ENCODE data around the gene CTTN.

The CTTN gene

DNA sequence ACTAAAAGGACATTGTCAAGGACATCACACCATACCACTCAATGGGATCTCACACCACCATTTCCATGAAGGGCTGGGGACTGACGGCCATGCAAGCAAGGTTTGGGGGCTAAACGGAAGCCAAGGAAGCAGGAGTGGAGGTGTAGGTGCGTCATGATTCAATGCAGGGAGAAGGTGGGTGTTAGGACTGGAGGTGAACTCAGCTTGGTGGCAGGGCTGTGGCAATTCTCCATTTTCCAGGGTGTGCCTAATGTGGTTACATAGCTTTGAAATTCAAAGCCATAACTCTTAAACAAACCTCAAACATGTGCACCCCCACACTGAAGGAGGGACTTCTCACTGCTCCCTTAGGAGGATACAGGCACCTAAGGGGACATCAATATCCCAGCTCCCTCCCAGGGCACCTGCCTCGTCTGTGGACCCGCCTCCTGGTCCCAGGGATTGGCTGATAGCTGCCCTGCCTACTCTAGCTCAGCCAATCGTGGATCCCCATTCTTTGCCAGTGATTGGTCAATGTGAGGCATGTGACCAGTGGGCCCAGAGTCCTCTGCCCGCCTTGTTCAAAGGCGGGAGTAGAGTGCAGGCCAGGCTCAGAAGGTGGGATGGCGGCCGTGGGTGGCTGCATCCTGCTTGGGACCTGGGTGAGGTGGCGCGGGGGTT is 64.6 kb downstream of the CTTN start:
- Histone ChIP-seq H3K27me3 (replicated peaks; ENCODE audit: control insufficient read depth, insufficient read depth, low read length) (peaks cover 44% of the 10 kb centered on the region), H3K4me3 (ENCODE audit: low read length) (no peak overlapping the region), H3K36me3 (ENCODE audit: control insufficient read depth, insufficient read depth, low read length, severe bottlenecking) (no peaks in the 10 kb centered on the region), H3K9me3 (ENCODE audit: control insufficient read depth, low read length) (no peaks in the 10 kb centered on the region), H3K4me1 (ENCODE audit: control insufficient read depth, insufficient read depth, low read length) (no peaks in the 10 kb centered on the region), H3K9ac (ENCODE audit: low read length) (no peak overlapping the region)
- no peak for DNase-seq (ENCODE audit: low read depth)

GRCh38 chr11:70463478-70464255 is 65.3 kb downstream of the CTTN start:
- DNase-seq (ENCODE audit: low read depth): no peak
- Histone ChIP-seq H3K4me1 (ENCODE audit: control insufficient read depth, insufficient read depth, low read length) (no peaks in the 10 kb centered on the region), H3K9me3 (ENCODE audit: control insufficient read depth, low read length) (no peaks in the 10 kb centered on the region), H3K27me3 (replicated peaks; ENCODE audit: control insufficient read depth, insufficient read depth, low read length) (peaks cover 44% of the 10 kb centered on the region), H3K36me3 (ENCODE audit: control insufficient read depth, insufficient read depth, low read length, severe bottlenecking) (no peaks in the 10 kb centered on the region), H3K9ac (ENCODE audit: low read length) (no peak overlapping the region), H3K4me3 (ENCODE audit: low read length) (no peak overlapping the region)

DNA sequence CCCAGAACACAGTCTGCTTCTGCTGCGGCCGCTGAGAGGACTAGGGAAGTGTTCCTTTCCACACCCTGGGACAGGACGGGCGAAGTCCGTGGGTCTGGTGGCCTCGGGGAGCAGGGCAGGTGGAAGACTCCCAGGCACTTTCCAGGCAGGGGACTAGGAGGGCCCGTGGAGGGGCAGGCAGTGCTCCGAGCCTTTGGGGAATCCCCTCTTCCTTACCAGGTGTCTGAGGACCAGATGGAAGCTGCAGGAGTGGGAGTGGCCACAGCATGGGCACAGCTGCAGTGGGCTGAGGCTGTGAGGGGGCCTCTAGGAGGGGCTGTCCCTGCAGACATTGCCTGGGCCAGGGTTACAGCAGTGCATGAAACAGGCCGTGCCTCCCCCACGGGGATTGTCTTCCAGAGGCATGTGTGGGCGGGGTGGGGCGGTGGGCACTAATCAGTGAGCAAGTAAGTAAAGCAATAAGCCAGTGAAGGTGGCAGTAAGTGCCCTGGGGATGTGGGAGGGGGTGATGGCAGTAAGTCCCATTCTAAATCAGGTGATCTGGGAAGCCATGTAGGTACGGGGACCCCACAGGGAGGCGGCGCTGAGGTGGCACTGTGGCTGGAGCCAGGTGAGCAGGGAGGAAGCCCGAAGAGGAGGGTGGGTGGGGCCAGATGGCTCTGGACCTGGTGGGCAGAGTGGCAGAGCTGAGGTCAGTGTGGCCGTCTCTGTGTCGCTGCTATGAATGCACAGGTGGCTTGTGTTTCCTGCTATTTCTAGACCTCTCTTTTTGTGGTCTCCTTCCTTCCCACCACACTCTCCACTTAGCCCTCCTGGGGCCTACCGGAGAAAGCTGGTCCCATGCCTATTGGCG is 66.4 kb downstream of the CTTN start:
- Histone ChIP-seq H3K27me3 (replicated peaks; ENCODE audit: control insufficient read depth, insufficient read depth, low read length) (peaks cover 44% of the 10 kb centered on the region), H3K4me3 (ENCODE audit: low read length) (no peak overlapping the region), H3K36me3 (ENCODE audit: control insufficient read depth, insufficient read depth, low read length, severe bottlenecking) (no peaks in the 10 kb centered on the region), H3K9ac (ENCODE audit: low read length) (no peak overlapping the region), H3K4me1 (ENCODE audit: control insufficient read depth, insufficient read depth, low read length) (no peaks in the 10 kb centered on the region), H3K9me3 (ENCODE audit: control insufficient read depth, low read length) (no peaks in the 10 kb centered on the region)
- DNase-seq (ENCODE audit: low read depth): no peak

DNA sequence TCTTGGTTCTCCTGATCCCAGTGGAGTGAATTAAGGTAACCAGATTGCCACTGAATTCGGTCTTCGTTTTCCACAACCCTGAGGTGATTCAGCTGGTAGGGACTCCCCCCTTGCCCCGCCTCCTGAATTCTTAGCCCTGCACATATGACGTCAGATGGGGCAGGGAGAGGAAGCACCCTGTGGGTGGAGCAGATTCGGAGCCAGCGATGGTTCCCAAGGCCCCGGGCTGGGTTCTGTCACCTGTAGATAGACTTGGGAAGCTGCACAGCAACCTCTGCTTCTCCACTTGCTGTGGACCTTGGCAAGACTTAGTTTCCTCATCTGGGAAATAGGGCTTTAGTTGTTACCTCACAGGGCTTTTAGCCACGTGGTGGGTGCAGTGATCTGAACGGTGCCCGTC is 67.8 kb downstream of the CTTN start:
- no peak overlapping the region for H3K4me3 ChIP-seq (ENCODE audit: low read length)
- no peaks in the 10 kb centered on the region for H3K4me1 ChIP-seq (ENCODE audit: control insufficient read depth, insufficient read depth, low read length)
- no peaks in the 10 kb centered on the region for H3K36me3 ChIP-seq (ENCODE audit: control insufficient read depth, insufficient read depth, low read length, severe bottlenecking)
- H3K27me3 ChIP-seq (replicated peaks; ENCODE audit: control insufficient read depth, insufficient read depth, low read length): peaks cover 34% of the 10 kb centered on the region
- DNase-seq (ENCODE audit: low read depth): no peak
- H3K9ac ChIP-seq (ENCODE audit: low read length): no peak overlapping the region
- H3K9me3 ChIP-seq (ENCODE audit: control insufficient read depth, low read length): no peaks in the 10 kb centered on the region

DNA sequence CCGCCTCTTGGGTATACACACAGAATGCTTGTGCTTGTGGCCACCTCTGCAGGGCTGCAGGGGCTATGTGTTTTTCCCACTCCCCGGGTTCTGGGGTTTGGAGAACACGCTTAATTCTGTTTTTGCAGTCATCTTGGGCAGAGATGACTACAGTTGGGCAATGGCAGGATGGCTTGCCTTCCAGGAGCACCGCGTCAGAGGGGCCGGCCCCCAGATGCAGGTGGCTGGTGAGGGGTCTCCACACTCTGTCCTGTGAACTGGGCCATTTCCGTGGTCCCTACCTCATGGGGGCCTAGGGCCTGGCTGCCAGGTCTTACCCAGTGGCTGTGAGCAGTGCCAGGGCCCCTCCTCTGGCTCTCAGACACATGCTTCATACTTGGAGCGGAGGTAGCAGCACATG is 68.3 kb downstream of the CTTN start:
- no peaks in the 10 kb centered on the region for H3K36me3 ChIP-seq (ENCODE audit: control insufficient read depth, insufficient read depth, low read length, severe bottlenecking)
- no peak overlapping the region for H3K9ac ChIP-seq (ENCODE audit: low read length)
- peaks cover 31% of the 10 kb centered on the region for H3K27me3 ChIP-seq (replicated peaks; ENCODE audit: control insufficient read depth, insufficient read depth, low read length)
- DNase-seq (ENCODE audit: low read depth): no peak
- H3K9me3 ChIP-seq (ENCODE audit: control insufficient read depth, low read length): no peaks in the 10 kb centered on the region
- H3K4me1 ChIP-seq (ENCODE audit: control insufficient read depth, insufficient read depth, low read length): no peaks in the 10 kb centered on the region
- no peak overlapping the region for H3K4me3 ChIP-seq (ENCODE audit: low read length)

DNA sequence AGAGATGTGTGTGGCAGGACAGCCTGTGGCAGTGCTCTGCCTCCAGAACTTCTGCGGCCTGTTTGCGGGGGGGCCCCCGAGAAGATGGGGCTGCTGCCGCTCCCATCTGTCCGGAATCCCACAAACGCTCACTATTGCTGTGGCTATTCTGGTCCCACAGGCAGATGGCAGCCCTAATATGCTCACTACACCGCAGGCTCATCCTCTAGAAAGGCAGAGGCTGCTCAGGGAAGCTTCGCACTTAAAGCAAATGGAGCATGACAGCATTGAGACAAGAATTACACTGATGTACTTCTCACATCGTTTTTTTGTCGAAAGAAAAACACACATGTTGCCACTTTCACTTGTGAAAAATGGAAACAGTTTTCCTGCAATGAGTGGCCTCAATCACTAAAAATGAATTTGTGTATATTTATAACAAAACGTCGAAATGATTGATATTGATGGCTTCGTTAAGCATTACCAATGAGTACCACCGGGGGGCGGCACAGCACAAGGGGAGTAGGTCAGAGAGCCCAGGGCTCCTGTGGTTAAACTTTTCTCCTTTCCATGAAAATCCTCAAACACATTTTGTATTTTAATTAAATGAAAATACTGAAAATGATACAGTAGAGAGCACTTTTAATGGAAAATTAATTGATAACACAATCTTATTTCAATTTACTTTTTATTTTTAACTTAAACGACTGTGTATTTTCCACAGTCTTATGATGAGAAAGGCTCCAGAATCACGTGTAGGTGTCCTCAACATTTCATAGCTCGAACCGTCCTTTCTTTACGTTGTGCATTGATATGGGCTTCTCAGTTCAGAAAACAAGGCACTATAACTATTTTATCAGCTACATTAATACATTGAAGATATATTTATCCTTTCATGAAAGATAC is 69.1 kb downstream of the CTTN start:
- Histone ChIP-seq H3K4me3 (ENCODE audit: low read length) (no peak overlapping the region), H3K27me3 (replicated peaks; ENCODE audit: control insufficient read depth, insufficient read depth, low read length) (peaks cover 22% of the 10 kb centered on the region), H3K36me3 (ENCODE audit: control insufficient read depth, insufficient read depth, low read length, severe bottlenecking) (no peaks in the 10 kb centered on the region), H3K4me1 (ENCODE audit: control insufficient read depth, insufficient read depth, low read length) (no peaks in the 10 kb centered on the region), H3K9ac (ENCODE audit: low read length) (no peak overlapping the region), H3K9me3 (ENCODE audit: control insufficient read depth, low read length) (no peaks in the 10 kb centered on the region)
- DNase-seq (ENCODE audit: low read depth): peak; percentile 81

DNA sequence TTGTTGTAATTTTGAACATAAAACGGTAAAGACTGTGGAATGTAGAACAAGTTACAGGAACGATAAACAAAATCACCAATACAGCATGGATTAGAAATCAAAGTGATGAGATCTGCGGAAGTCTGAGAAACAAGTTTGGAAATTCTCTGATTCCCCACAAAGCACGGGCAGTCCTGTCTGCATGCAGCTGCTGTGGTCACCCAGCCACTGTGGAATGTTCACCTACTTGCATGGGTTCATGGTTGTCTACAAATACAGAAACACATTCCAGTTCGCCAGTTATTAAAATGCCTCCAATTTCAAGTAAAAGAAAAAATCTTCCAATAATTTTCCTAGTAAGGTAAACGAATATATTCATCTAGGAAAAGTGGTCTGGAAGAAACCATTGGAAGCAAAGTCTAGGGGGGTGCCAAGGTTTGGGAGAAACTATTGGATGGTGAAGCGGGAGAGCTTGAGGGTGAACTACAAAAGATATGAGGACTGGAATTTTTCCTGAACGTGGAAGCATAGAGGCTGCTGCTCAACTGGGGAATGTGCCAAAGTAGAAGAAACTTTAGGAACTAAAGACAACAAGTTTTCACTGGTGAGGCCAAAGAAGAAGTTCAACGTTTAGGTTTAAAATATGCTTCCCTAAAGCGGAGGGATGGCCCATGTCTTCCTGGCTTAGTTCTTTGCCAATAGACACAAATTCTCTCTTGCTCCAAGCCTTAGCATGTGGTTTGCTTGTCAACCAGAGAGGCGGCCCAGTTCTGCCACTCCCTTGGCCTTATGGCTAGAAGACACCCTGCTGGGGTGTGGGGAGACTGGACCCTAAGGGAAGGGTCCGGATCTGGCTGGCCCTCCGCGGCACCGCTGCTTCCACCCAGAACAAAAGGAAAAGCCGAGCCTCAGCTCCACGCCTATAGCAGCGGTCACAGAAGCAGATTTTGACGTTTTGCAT is 70.2 kb downstream of the CTTN start:
- H3K27me3 ChIP-seq (replicated peaks; ENCODE audit: control insufficient read depth, insufficient read depth, low read length): peaks cover 19% of the 10 kb centered on the region
- no peak overlapping the region for H3K9ac ChIP-seq (ENCODE audit: low read length)
- H3K4me3 ChIP-seq (ENCODE audit: low read length): no peak overlapping the region
- H3K36me3 ChIP-seq (ENCODE audit: control insufficient read depth, insufficient read depth, low read length, severe bottlenecking): no peaks in the 10 kb centered on the region
- no peaks in the 10 kb centered on the region for H3K9me3 ChIP-seq (ENCODE audit: control insufficient read depth, low read length)
- no peaks in the 10 kb centered on the region for H3K4me1 ChIP-seq (ENCODE audit: control insufficient read depth, insufficient read depth, low read length)
- DNase-seq (ENCODE audit: low read depth): no peak

DNA sequence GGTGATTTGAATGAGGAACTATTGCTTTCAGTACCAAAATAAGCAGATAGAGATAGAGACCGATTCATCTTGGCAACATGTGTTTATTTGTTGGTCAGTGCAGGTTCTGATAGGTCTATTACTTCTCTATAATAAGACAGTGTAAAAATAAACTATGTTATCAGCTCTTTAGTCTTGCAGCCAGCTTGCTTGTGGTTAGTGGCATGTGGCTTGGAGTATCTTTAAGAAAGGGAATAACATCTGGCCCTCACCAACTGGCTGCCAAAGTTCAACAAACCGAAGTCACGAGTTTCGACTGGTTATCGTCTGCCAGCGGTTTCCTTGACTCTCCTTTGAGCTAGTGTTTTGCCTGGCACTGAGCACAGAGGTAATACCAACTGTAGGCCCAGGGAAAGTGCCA is 71.8 kb downstream of the CTTN start:
- peak; percentile 34 for DNase-seq (ENCODE audit: low read depth)
- Histone ChIP-seq H3K4me3 (ENCODE audit: low read length) (no peak overlapping the region), H3K9me3 (ENCODE audit: control insufficient read depth, low read length) (no peaks in the 10 kb centered on the region), H3K36me3 (ENCODE audit: control insufficient read depth, insufficient read depth, low read length, severe bottlenecking) (no peaks in the 10 kb centered on the region), H3K4me1 (ENCODE audit: control insufficient read depth, insufficient read depth, low read length) (no peaks in the 10 kb centered on the region), H3K9ac (ENCODE audit: low read length) (no peak overlapping the region), H3K27me3 (replicated peaks; ENCODE audit: control insufficient read depth, insufficient read depth, low read length) (peaks cover 10% of the 10 kb centered on the region)

GRCh38 chr11:70471254-70471653 is 72.9 kb downstream of the CTTN start:
- Histone ChIP-seq H3K9ac (ENCODE audit: low read length) (no peak overlapping the region), H3K36me3 (ENCODE audit: control insufficient read depth, insufficient read depth, low read length, severe bottlenecking) (no peaks in the 10 kb centered on the region), H3K4me3 (ENCODE audit: low read length) (no peak overlapping the region), H3K4me1 (ENCODE audit: control insufficient read depth, insufficient read depth, low read length) (no peaks in the 10 kb centered on the region), H3K27me3 (replicated peaks; ENCODE audit: control insufficient read depth, insufficient read depth, low read length) (no peaks in the 10 kb centered on the region), H3K9me3 (ENCODE audit: control insufficient read depth, low read length) (no peaks in the 10 kb centered on the region)
- no peak for DNase-seq (ENCODE audit: low read depth)

GRCh38 chr11:70472240-70472639 is 73.9 kb downstream of the CTTN start:
- no peak for DNase-seq (ENCODE audit: low read depth)
- H3K9ac ChIP-seq (ENCODE audit: low read length): no peak overlapping the region
- no peaks in the 10 kb centered on the region for H3K9me3 ChIP-seq (ENCODE audit: control insufficient read depth, low read length)
- H3K4me1 ChIP-seq (ENCODE audit: control insufficient read depth, insufficient read depth, low read length): no peaks in the 10 kb centered on the region
- no peak overlapping the region for H3K4me3 ChIP-seq (ENCODE audit: low read length)
- no peaks in the 10 kb centered on the region for H3K27me3 ChIP-seq (replicated peaks; ENCODE audit: control insufficient read depth, insufficient read depth, low read length)
- no peaks in the 10 kb centered on the region for H3K36me3 ChIP-seq (ENCODE audit: control insufficient read depth, insufficient read depth, low read length, severe bottlenecking)
